Stimulated activated CD8-positive, alpha-beta memory T cell treated with anti-CD3 and anti-CD28 coated beads, Interleukin-2, amount 100 ng/mL, for 1 hour (primary cell): ENCODE measurements around the gene PLPP4.
"Not testable (repeated sequence)": the region's sequence is repeated elsewhere in the genome, so short reads cannot be mapped to it uniquely, and the experiment has no call there.

Experiments
- DNase-seq, 2 donors: peaks; one replicate each; pipeline ENCODE4 v3.0.0-alpha.2; 2020; ENCODE audit warnings: low read depth in 2 of 2

Gene PLPP4

GRCh38 chr10:120490288-120490687 is 33.3 kb downstream of the PLPP4 start:
- no peak for DNase-seq

GRCh38 chr10:120492346-120492745 is 35.3 kb downstream of the PLPP4 start:
- no peak for DNase-seq

GRCh38 chr10:120493411-120494312 is 36.6 kb downstream of the PLPP4 start:
- DNase-seq = no peak

GRCh38 chr10:120494313-120494710 is 37.3 kb downstream of the PLPP4 start:
- no peak for DNase-seq

DNA sequence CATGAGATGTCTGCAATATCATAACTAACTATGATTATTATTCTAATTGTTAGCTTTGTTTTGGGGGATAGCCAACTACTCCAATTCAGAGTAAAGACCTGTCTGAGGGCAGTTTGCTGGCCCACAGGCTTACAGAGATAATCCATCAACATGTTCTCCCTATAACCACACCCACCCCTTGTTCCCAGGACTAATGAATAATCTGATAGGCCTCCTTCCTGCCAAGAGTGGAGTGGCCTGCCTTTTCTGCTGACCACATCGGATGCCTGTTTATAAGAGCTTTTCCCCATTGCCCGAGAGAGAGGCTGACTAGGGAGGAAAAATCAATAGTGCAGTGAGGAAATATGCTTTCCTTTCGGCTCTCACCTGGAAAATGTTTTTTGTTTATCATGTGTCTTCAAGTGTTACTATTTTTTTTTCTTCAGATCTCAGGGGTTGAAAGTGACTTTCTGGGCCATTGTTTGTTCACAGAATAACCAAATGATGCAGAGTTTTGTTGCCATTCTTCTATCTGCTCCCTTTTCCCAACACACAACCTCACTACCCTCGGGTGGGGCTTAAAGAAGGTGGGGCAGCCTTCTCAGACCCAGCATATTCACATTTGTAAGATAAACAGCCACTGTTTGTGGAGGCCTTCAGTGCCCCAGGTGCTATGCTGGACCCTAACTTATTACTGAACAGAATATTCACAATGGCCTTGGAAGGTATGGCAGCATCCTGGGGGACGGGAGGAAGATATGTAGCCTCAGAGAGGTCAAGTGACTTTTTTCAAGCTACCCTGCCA is 38.4 kb downstream of the PLPP4 start:
- DNase-seq = no peak

DNA sequence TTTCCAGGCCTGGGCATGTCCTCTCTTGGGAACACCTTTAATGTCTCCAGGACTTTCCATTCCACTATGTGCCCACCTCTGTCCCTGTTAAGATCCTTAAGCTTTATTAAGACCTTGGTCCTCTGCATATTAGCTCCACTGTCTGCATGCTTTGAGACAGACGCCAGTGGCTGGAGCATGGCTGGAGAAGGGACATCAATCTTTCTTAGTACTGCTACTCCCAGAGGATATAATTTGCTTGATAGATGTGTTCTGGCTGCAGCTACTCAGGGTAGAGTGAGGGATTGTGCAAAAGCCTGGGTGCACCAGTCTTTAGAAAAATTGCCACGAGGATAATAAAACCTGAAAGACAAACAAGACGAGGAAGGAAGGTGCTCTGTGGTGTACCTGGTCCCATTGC is 42.9 kb downstream of the PLPP4 start:
- DNase-seq = no peak

DNA sequence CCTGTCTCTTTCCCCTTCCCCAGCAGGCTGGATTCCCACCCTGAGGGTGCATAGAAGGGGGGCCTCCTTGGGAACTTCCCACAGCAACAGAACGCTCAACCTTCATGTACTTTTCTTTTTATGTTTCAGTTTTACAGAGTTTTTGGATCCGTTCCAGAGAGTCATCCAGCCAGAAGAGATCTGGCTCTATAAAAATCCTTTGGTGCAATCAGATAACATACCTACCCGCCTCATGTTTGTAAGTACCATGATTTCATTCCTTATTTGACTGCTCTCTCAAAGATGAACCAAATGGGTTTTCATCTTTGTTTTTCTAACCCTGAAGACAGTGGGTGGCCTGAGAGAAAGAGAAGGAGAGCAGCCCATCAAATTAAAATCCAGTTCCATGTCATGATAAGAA is 46.7 kb downstream of the PLPP4 start:
- no peak for DNase-seq

DNA sequence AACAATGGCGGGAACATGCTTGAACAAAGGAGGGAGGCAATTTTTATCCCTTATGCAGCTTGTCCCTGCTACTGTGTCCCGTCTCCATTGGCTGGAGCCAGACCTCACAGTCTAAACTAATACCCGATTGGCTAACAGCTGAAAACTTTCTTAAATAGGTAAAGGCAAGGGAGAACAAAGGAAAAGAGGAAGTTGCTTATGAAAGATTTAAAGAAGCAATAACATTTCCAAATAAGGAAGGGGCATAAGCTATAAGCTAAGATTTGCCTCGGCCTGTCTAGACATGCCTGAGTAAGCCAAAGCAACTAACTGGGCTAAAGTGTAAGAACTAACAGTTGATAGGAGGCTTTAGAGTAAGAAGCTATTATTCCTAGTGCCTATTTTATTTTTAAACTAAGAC is 47.2 kb downstream of the PLPP4 start:
- DNase-seq = not testable (repeated sequence)

GRCh38 chr10:120505056-120505455 is 48.0 kb downstream of the PLPP4 start:
- DNase-seq = no peak

DNA sequence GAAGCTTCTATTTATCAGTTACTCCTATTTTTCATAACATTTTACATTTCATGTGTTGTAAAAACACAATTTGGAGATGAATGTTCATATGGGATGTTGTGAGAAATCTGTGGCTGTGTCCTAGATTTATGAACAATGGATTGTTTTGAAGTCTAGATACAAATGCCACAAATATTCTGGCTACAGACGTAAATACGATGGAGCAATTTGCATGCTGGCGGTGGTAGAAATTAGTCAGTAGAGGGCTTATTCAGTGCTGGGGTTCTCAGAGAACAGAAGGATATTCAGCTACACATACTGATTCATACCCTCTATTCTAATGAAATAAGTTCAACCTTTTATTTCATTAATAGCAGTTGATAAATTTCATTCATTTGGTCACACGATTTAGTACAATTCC is 48.8 kb downstream of the PLPP4 start:
- DNase-seq = no peak

DNA sequence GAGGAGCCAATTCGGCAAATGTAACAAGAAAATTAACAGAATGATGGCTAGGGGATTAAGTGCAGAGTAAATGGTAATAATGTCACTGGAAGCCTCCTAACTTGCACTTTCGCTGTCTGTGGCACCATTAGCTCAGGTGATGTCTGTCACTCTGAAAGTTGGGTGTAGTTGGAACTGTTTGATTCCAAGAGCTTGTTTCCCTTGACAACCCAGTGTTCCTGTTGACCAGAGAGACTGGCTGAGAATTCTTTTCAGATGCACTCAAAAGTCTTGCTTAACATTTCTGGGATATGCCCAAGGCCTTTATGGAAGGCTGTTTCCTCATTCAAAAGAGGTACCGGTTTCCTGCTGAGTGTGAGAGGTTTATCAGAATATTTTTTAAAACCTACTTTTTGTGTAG is 49.6 kb downstream of the PLPP4 start:
- DNase-seq = no peak

GRCh38 chr10:120507175-120507574 is 50.1 kb downstream of the PLPP4 start:
- DNase-seq = no peak

DNA sequence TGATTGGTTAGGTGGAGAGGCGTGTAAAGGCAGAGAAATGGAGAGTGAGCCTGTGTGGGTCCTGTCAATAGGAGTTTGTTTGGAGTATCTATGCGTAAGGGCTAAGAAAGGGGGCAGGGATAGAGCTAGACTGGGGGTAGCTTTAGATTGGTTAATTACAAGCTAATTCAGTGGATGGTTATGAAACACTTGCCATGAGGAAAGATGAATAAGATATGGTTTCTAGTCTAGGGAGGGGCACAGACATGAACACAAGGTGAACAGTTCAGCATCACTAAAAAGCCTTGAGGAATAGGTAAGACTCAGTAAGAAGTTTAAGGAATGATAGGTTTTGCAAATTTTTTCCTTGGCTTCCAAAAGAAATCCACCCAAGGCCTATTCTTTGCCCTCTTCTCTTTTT is 50.6 kb downstream of the PLPP4 start:
- no peak for DNase-seq

- DNase-seq = no peak
Measured at GRCh38 chr10:120508393-120508792, 51.4 kb downstream of the PLPP4 start.

DNA sequence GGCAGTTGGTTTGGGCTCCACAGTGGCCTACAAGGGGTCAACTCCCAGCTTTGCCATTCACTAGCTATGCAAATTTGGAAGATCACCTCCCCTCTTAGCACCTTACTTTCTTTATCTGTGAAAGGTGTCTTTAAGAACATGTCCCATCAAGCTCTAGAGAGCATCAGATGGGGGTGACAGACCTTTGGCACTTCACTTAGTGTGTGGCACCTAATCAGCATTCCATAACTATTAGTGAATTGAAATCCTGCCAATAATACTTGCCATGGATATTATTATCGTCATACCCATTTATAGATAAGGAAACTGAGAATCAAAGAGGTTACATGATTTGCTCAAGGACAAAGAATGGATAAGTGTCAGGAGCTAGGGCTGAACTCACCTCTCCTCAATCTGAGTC is 51.9 kb downstream of the PLPP4 start:
- no peak for DNase-seq

DNA sequence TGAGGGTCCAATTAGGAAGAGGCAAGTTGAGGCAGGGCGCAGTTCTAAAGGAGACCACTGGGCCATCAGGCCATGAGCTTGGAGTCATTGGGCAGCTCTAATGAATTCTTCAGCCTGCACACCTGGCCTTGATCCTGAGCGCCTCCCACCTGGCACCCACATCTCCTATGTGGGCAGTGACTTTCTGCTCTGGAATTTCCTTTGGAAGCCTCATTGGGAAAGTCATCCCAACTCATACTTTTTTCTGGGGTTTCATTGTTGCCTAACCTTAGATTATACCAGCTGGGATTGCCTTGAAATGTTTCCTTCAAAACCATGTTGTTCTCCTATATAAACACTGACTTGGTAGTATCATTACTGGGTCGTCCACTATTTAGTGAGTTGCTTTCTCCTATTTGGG is 54.1 kb downstream of the PLPP4 start:
- DNase-seq = no peak

GRCh38 chr10:120513307-120513796 is 56.3 kb downstream of the PLPP4 start:
- no peak for DNase-seq

- no peak for DNase-seq
Measured at GRCh38 chr10:120514035-120514620, 57.1 kb downstream of the PLPP4 start.

- no peak for DNase-seq
Measured at GRCh38 chr10:120514959-120515358, 57.9 kb downstream of the PLPP4 start.

DNA sequence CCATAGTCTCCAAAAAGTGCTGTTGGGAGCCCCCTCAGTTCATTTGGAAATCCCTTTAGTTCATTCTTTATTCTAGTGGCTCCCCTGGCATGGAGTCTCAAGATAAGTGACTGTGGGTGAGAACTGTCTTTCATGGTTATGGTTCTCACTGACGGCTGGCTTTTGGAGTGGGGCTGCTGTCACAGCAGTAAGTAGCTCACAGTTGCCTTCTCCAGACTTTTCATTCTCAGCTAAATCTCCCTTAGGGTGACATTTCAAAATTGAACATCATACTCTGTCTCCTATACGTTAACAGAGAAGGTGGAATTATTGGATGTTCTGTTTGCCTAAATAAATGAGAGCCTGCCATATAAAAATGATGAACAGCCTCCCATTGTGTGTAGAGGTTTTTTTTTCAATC is 58.7 kb downstream of the PLPP4 start:
- no peak for DNase-seq

DNA sequence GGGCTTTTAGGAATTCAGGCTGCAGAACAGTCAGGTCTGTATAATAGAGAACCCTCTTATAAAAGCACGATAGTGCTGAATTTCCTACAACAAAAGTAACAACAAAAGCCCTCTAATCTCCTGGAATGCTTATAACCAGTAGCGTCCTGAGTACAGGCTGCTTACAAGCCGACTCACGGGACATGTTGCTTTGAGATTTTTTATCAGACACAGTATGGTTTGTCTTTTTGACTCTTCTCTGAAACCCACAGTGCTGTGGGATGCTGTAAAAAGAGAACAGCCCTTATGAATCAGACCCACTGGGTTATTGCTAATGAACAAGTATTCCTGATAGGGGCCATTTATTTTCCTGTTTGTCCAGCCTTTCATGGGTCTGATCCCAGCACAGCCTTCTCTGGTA is 59.4 kb downstream of the PLPP4 start:
- no peak for DNase-seq

DNA sequence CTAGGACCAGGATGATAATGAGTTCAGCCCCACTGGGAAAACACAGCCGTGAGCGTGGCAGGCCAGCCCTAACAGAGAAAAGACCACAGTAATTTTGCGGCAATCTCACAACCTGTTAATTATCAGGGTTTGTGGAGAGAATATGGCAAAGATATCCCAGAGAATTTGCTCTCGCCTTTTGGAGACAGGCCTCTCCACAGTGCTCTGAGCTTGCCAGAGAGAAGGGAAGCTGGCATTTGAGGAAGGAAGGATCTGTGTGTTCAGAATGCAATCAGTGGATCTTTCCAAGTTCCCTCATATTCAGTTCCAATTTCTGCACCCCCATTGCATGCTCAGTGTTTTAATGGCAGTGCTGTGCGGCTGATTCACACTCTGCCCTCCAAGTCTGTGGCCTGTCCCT is 60.2 kb downstream of the PLPP4 start:
- no peak for DNase-seq
